ENCODE data around the gene PIGH. TPM values are rescaled to one million over a fixed set of nuclear protein-coding genes. Genes with fewer than 3 reads are reported as not detected.

Gene PIGH
- polyA plus RNA-seq, 1 of the 3 experiments (the other 2 are of a cell fraction), result 23.6 TPM

- TF ChIP-seq IRF3 (IDR thresholded peaks at IDR 0.05; ENCODE audit: low read depth, low read length), result no peak
These were observed 7.6 kb upstream of the PIGH start (continued) for GRCh38 chr14:67607646-67608045.

- Histone ChIP-seq H3K79me2 (ENCODE audit: insufficient read depth) (no peaks in the 10 kb centered on the region), H3K4me3 (ENCODE audit: low read depth in 2 of 2, low read length in 1 of 2) (no peak overlapping the region), H3K9ac (no peak overlapping the region), H4K20me1 (ENCODE audit: insufficient read depth) (no peaks in the 10 kb centered on the region), H3K27ac (ENCODE audit: low read depth in 2 of 2, low read length in 1 of 2) (no peak overlapping the region), H3K4me2 (no peak overlapping the region), H3K9me3 (no peaks in the 10 kb centered on the region), H3K36me3 (replicated peaks in 1 of 2; ENCODE audit: control insufficient read depth in 1 of 2, insufficient read depth in 2 of 2, low read length in 1 of 2) (no peaks in the 10 kb centered on the region), H3K27me3 (ENCODE audit: insufficient read depth) (no peaks in the 10 kb centered on the region), H3K9me2 (no peaks in the 10 kb centered on the region), H3F3A (replicated peaks; ENCODE audit: insufficient read depth) (peaks cover 3% of the 10 kb centered on the region), H2AFZ (ENCODE audit: low read depth) (no peak overlapping the region), H3K4me1 (ENCODE audit: control insufficient read depth in 1 of 2, insufficient read depth in 2 of 2, low read depth in 1 of 2, low read length in 1 of 2) (peaks cover 0 to 6% of the 10 kb centered on the region in 2 experiments; a peak in 2 of 4 replicates)
- WGBS (ENCODE audit: low lambda C conversion rate), result 73% methylated on average over 5 of the region's 5 CpGs
- DNase-seq, result no peak
- POLR2A ChIA-PET, result no interaction called here
- TF ChIP-seq NFIC (IDR thresholded peaks at IDR 0.05; ENCODE audit: borderline replicate concordance) (no peak), MEF2A (IDR thresholded peaks at IDR 0.05; ENCODE audit: borderline replicate concordance, low read depth) (no peak)
- CTCF ChIA-PET, result interaction anchor here (4.1 kb wide), 1 partner anchor 16 kb away, joined by 24 read pairs; the partner anchor contains the start of gene ARG2
These were observed 3.0 kb upstream of the PIGH start for GRCh38 chr14:67602995-67603545.

- Histone ChIP-seq H3F3A (replicated peaks; ENCODE audit: insufficient read depth) (peaks cover 3% of the 10 kb centered on the region), H3K79me2 (ENCODE audit: insufficient read depth) (no peaks in the 10 kb centered on the region), H3K4me3 (ENCODE audit: low read depth in 2 of 2, low read length in 1 of 2) (no peak overlapping the region), H2AFZ (ENCODE audit: low read depth) (no peak overlapping the region), H4K20me1 (ENCODE audit: insufficient read depth) (no peaks in the 10 kb centered on the region), H3K4me1 (ENCODE audit: control insufficient read depth in 1 of 2, insufficient read depth in 2 of 2, low read depth in 1 of 2, low read length in 1 of 2) (peaks cover 0 to 6% of the 10 kb centered on the region in 2 experiments; a peak in 2 of 4 replicates), H3K4me2 (no peak overlapping the region), H3K27me3 (ENCODE audit: insufficient read depth) (no peaks in the 10 kb centered on the region), H3K27ac (ENCODE audit: low read depth in 2 of 2, low read length in 1 of 2) (no peak overlapping the region), H3K9me2 (no peaks in the 10 kb centered on the region), H3K9ac (no peak overlapping the region), H3K9me3 (no peaks in the 10 kb centered on the region), H3K36me3 (replicated peaks in 1 of 2; ENCODE audit: control insufficient read depth in 1 of 2, insufficient read depth in 2 of 2, low read length in 1 of 2) (no peaks in the 10 kb centered on the region)
- no peak for TF ChIP-seq FOXJ3 (CRISPR knock-in tag; IDR thresholded peaks at IDR 0.05)
- no peak for TF ChIP-seq CTCF (IDR thresholded peaks at IDR 0.05)
- no peak for TF ChIP-seq RFX5 (IDR thresholded peaks at IDR 0.05; ENCODE audit: low read length)
- TF ChIP-seq GABPA (IDR thresholded peaks at IDR 0.05; ENCODE audit: low read depth), result no peak
- TF ChIP-seq RXRA (IDR thresholded peaks at IDR 0.05; ENCODE audit: borderline replicate concordance, low read depth), result no peak
- TF ChIP-seq JUND (IDR thresholded peaks at IDR 0.05), result no peak
- no peak for TF ChIP-seq MXI1 (IDR thresholded peaks at IDR 0.05; ENCODE audit: low read depth, low read length)
- no peak for TF ChIP-seq FOSL2 (IDR thresholded peaks at IDR 0.05; ENCODE audit: borderline replicate concordance, low read depth)
- no peak for TF ChIP-seq REST (IDR thresholded peaks at IDR 0.05; ENCODE audit: low read depth, low read length)
- no peak for TF ChIP-seq PBX3 (IDR thresholded peaks at IDR 0.05)
- no peak for TF ChIP-seq CHD2 (IDR thresholded peaks at IDR 0.05; ENCODE audit: low read length, partially characterized antibody)
- no peak for DNase-seq
- 77% methylated on average over 7 of the region's 7 CpGs for WGBS (ENCODE audit: low lambda C conversion rate)
- ChIA-PET CTCF (interaction anchor here (3.3 kb wide), 1 partner anchor 17 kb away, joined by 20 read pairs; the partner anchor contains the start of gene ARG2), POLR2A (no interaction called here)
These were observed 2.0 kb upstream of the PIGH start for GRCh38 chr14:67602076-67602475.
